K562 (cell line): Measurements from ENCODE around the gene ATOH8.

Experiments
- EGR1 ChIP-seq: fragments of 450-650 bp; conservative IDR thresholded peaks from 2 replicates; pipeline ENCODE4 v1.6.1; 2017; ENCODE audit warnings: mild to moderate bottlenecking
- EZH2 ChIP-seq: IDR thresholded peaks from 2 replicates; pipeline ENCODE4 v1.6.1; 2012; ENCODE audit warnings: low read depth, mild to moderate bottlenecking, inconsistent platforms, low read length, borderline replicate concordance
- HDAC6 ChIP-seq: IDR thresholded peaks from 2 replicates; pipeline ENCODE4 v1.6.1; 2012; ENCODE audit warnings: low read depth, mild to moderate bottlenecking, control low read depth, inconsistent platforms, low read length, moderate library complexity
- MAZ ChIP-seq, 2 experiments: fragments of 450-650 bp in 1 of 2; sonication (generic) in 1 of 2; formaldehyde crosslinking; IDR thresholded peaks in 1 of 2; conservative IDR thresholded peaks in 1 of 2; 2 replicates each; pipeline versions ENCODE4 v1.4.0 to v1.5.0; 2020; ENCODE audit warnings: mild to moderate bottlenecking in 1 of 2, missing genetic modification reagents in 1 of 2
- NCOA4 ChIP-seq: fragments of 450-650 bp; IDR thresholded peaks from 2 replicates; pipeline ENCODE4 v1.6.1; 2018; ENCODE audit warnings: mild to moderate bottlenecking; ENCODE audit not compliant: partially characterized antibody
- POLR2A ChIP-seq: fragments of 450-650 bp; conservative IDR thresholded peaks from 2 replicates; pipeline ENCODE4 v1.6.1; 2016
- ZNF146 ChIP-seq: IDR thresholded peaks from one replicate; pipeline ENCODE4 v1.6.1; 2018; ENCODE audit warnings: missing compliant biosample characterization; ENCODE audit not compliant: unreplicated experiment
- TF ChIP-seq, protein P1 (sequence below): fragments of 250-450 bp; sonication (Bioruptor Pico); IDR thresholded peaks from 2 replicates; pipeline ENCODE4 v1.4.0; 2020; ENCODE audit warnings: mild to moderate bottlenecking, moderate library complexity, borderline replicate concordance
- TF ChIP-seq, protein P2 (sequence below), 2 experiments: fragments of 450-650 bp; formaldehyde crosslinking in 1 of 2; IDR thresholded peaks; 2 replicates each; pipeline versions ENCODE4 v1.4.0 to v1.6.1; 2014 to 2020; ENCODE audit warnings: mild to moderate bottlenecking in 2 of 2, borderline replicate concordance in 1 of 2, low read depth in 1 of 2

DNA sequence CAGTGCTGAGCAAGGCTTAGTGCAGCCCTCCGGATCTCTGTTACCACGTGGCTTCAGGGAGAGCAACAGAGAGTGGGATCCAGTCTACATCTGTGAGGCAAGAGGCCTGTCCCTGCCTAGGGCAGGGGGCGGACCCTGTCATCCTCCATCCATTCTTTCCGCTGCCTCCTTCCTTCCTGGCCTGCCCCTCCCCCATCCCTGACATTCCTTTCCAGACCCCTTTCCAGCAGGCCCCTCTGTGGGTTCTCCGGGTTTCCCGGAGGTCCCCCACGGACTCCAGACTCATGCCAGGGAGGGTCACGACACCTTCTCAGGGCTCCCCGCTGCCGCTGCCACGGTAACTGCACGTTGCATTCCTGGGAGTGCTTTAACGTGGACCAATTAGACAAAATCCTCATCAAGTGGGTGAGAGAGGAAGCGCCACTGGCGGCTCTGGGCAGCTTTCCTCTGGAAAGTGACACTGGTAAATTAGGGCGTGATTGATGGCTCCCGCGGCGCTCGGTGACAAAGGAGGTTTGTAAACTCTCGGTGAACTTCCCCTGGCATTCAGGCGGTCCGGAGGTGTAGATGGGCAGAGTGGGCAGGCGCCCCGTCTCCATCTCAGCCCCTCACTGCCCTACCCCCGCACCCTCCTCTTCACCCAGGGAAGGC is 11.4 kb downstream of the ATOH8 start:
- no peak for TF ChIP-seq EZH2
- TF ChIP-seq ZNF146 (CRISPR knock-in tag): no peak
- TF ChIP-seq NCOA4: no peak
- TF ChIP-seq POLR2A: no peak
- TF ChIP-seq, protein P1, sequence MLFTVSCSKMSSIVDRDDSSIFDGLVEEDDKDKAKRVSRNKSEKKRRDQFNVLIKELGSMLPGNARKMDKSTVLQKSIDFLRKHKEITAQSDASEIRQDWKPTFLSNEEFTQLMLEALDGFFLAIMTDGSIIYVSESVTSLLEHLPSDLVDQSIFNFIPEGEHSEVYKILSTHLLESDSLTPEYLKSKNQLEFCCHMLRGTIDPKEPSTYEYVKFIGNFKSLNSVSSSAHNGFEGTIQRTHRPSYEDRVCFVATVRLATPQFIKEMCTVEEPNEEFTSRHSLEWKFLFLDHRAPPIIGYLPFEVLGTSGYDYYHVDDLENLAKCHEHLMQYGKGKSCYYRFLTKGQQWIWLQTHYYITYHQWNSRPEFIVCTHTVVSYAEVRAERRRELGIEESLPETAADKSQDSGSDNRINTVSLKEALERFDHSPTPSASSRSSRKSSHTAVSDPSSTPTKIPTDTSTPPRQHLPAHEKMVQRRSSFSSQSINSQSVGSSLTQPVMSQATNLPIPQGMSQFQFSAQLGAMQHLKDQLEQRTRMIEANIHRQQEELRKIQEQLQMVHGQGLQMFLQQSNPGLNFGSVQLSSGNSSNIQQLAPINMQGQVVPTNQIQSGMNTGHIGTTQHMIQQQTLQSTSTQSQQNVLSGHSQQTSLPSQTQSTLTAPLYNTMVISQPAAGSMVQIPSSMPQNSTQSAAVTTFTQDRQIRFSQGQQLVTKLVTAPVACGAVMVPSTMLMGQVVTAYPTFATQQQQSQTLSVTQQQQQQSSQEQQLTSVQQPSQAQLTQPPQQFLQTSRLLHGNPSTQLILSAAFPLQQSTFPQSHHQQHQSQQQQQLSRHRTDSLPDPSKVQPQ (CRISPR knock-in tag): no peak
- TF ChIP-seq, protein P2, sequence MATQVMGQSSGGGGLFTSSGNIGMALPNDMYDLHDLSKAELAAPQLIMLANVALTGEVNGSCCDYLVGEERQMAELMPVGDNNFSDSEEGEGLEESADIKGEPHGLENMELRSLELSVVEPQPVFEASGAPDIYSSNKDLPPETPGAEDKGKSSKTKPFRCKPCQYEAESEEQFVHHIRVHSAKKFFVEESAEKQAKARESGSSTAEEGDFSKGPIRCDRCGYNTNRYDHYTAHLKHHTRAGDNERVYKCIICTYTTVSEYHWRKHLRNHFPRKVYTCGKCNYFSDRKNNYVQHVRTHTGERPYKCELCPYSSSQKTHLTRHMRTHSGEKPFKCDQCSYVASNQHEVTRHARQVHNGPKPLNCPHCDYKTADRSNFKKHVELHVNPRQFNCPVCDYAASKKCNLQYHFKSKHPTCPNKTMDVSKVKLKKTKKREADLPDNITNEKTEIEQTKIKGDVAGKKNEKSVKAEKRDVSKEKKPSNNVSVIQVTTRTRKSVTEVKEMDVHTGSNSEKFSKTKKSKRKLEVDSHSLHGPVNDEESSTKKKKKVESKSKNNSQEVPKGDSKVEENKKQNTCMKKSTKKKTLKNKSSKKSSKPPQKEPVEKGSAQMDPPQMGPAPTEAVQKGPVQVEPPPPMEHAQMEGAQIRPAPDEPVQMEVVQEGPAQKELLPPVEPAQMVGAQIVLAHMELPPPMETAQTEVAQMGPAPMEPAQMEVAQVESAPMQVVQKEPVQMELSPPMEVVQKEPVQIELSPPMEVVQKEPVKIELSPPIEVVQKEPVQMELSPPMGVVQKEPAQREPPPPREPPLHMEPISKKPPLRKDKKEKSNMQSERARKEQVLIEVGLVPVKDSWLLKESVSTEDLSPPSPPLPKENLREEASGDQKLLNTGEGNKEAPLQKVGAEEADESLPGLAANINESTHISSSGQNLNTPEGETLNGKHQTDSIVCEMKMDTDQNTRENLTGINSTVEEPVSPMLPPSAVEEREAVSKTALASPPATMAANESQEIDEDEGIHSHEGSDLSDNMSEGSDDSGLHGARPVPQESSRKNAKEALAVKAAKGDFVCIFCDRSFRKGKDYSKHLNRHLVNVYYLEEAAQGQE (IDR thresholded peaks at IDR 0.05; ENCODE audit: borderline replicate concordance): no peak
- TF ChIP-seq, protein P2 (CRISPR knock-in tag; IDR thresholded peaks at IDR 0.05; ENCODE audit: low read depth): no peak
- TF ChIP-seq EGR1: no peak
- TF ChIP-seq MAZ (CRISPR knock-in tag; conservative IDR thresholded peaks at IDR 0.05 in 1 of 2, IDR thresholded peaks at IDR 0.05 in 1 of 2): no peak
- TF ChIP-seq HDAC6: no peak
